ENCODE data around the gene SOCS3. TPM values are rescaled to one million over a fixed set of nuclear protein-coding genes. Genes with fewer than 3 reads are reported as not detected.

SOCS3 gene
- total RNA-seq (2022; extraction: Qiagen RNA extraction; ENCODE audit: low read depth) = 30.9 to 42.3 TPM (median 41.4 TPM) in 5 replicates

GRCh38 chr17:78359997-78360370 lies at the start of gene SOCS3:
TSS of gene SOCS3 (minus strand) at chr17:78360077. CDS start at chr17:78359095, 982 bp downstream.

GRCh38 chr17:78378225-78379130 lies 18.6 kb upstream of the SOCS3 start, which contains the start of gene PGS1:
TSS of gene PGS1 (plus strand) at chr17:78378649. CDS start at chr17:78378666, 17 bp downstream.

Other genes starting within 250 kb of the SOCS3 start
- gene TMC6, start 231.3 kb downstream of the SOCS3 start, total RNA-seq (2022; extraction: Qiagen RNA extraction; ENCODE audit: low read depth) = 6.0 to 12.5 TPM (median 11.6 TPM) in 5 replicates
- gene TMC8, start 229.3 kb downstream of the SOCS3 start, total RNA-seq (2022; extraction: Qiagen RNA extraction; ENCODE audit: low read depth) = 0.18 to 0.43 TPM (median 0.29 TPM) in 5 replicates
- not detected in 5 replicates for gene C17orf99, start 213.7 kb downstream of the SOCS3 start, total RNA-seq (2022; extraction: Qiagen RNA extraction; ENCODE audit: low read depth)
- 115 to 208 TPM (median 197 TPM) in 5 replicates for gene SYNGR2, start 191.5 kb downstream of the SOCS3 start, total RNA-seq (2022; extraction: Qiagen RNA extraction; ENCODE audit: low read depth)
- 220 to 267 TPM (median 234 TPM) in 5 replicates for gene TK1, start 173.0 kb downstream of the SOCS3 start, total RNA-seq (2022; extraction: Qiagen RNA extraction; ENCODE audit: low read depth)
- 40.0 to 53.2 TPM (median 40.9 TPM) in 5 replicates for gene AFMID, start 172.7 kb downstream of the SOCS3 start, total RNA-seq (2022; extraction: Qiagen RNA extraction; ENCODE audit: low read depth)
- 100.0 to 113 TPM (median 108 TPM) in 5 replicates for gene BIRC5, start 145.8 kb downstream of the SOCS3 start, total RNA-seq (2022; extraction: Qiagen RNA extraction; ENCODE audit: low read depth)
- not detected in 5 replicates for gene TMEM235, start 128.4 kb downstream of the SOCS3 start, total RNA-seq (2022; extraction: Qiagen RNA extraction; ENCODE audit: low read depth)
- 20.0 to 28.7 TPM (median 27.4 TPM) in 5 replicates for gene PGS1, start 18.6 kb upstream of the SOCS3 start, total RNA-seq (2022; extraction: Qiagen RNA extraction; ENCODE audit: low read depth)
- gene DNAH17, start 217.3 kb upstream of the SOCS3 start, total RNA-seq (2022; extraction: Qiagen RNA extraction; ENCODE audit: low read depth) = 1.0 to 1.8 TPM (median 1.4 TPM) in 5 replicates